AG04449 (cell line): ENCODE results near the gene MMP25.

ENCODE experiments used
- CTCF ChIA-PET: fragments of 350-600 bp; formaldehyde crosslinking; extraction: SDS; loops from one replicate; lab custom pipeline; 2021; ENCODE audit warnings: antibody characterized with exemption; lab: Yijun Ruan, JAX
- POLR2A ChIA-PET: fragments of 400-600, 350-600 bp; formaldehyde crosslinking; extraction: SDS; loops from one replicate; lab custom pipeline; 2020; ENCODE audit warnings: antibody characterized with exemption, inconsistent platforms; lab: Yijun Ruan, JAX
- DNase-seq: peaks from one replicate; pipeline ENCODE4 v3.0.0-alpha.2; 2010; ENCODE audit warnings: low read depth, low spot score
- H3K4me3 ChIP-seq: 2 replicates; pipeline ENCODE4 v1.5.1; 2011; ENCODE audit warnings: low read depth, mild to moderate bottlenecking, control low read depth, low read length
- TF ChIP-seq, protein P1 (sequence below): IDR thresholded peaks from one replicate; pipeline ENCODE4 v1.5.1; 2011; ENCODE audit warnings: mild to moderate bottlenecking, moderate library complexity, low read length, control low read depth, inconsistent platforms; ENCODE audit not compliant: insufficient read depth; ENCODE audit errors: missing control alignments

Gene MMP25

DNA sequence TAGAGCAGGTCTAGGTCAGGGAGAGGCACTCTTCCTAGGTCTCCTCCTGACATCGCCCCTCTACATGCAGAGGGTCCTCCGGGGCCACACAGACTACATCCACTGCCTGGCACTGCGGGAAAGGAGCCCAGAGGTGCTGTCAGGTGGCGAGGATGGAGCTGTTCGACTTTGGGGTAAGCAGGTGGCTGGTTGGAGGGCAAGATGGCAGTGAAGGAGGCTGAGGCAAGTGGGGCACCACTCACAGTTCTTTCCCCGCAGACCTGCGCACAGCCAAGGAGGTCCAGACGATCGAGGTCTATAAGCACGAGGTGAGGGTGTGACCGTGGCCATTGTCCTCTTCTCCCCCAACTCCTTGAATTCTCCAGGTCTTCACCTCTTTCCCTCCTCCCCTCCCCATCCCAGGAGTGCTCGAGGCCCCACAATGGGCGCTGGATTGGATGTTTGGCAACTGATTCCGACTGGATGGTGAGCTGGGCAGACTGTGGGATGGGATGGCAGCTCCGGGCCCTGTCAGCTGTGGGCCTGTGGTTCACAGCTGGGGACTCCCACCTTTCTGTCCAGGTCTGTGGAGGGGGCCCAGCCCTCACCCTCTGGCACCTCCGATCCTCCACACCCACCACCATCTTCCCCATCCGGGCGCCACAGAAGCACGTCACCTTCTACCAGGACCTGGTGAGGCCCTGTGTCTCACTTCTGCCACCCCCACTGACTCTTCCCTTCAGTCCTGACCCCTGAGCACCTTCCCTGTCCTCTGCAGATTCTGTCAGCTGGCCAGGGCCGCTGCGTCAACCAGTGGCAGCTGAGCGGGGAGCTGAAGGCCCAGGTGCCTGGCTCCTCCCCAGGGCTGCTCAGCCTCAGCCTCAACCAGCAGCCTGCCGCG, 19.5 kb upstream of the MMP25 start:
- POLR2A ChIA-PET: interaction anchor here (0.6 to 1.3 kb wide), 3 partner anchors 16 to 871 kb away, joined by 3 to 4 read pairs (median 4); partner anchors contain the start of gene TRAF7
- TF ChIP-seq, protein P1, sequence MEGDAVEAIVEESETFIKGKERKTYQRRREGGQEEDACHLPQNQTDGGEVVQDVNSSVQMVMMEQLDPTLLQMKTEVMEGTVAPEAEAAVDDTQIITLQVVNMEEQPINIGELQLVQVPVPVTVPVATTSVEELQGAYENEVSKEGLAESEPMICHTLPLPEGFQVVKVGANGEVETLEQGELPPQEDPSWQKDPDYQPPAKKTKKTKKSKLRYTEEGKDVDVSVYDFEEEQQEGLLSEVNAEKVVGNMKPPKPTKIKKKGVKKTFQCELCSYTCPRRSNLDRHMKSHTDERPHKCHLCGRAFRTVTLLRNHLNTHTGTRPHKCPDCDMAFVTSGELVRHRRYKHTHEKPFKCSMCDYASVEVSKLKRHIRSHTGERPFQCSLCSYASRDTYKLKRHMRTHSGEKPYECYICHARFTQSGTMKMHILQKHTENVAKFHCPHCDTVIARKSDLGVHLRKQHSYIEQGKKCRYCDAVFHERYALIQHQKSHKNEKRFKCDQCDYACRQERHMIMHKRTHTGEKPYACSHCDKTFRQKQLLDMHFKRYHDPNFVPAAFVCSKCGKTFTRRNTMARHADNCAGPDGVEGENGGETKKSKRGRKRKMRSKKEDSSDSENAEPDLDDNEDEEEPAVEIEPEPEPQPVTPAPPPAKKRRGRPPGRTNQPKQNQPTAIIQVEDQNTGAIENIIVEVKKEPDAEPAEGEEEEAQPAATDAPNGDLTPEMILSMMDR: no peak
- CTCF ChIA-PET: interaction anchor here (1.3 to 9.6 kb wide), 6 partner anchors 15 to 139 kb away, joined by 4 to 169 read pairs (median 58); partner anchors contain the start of genes BICDL2 and MMP25

DNA sequence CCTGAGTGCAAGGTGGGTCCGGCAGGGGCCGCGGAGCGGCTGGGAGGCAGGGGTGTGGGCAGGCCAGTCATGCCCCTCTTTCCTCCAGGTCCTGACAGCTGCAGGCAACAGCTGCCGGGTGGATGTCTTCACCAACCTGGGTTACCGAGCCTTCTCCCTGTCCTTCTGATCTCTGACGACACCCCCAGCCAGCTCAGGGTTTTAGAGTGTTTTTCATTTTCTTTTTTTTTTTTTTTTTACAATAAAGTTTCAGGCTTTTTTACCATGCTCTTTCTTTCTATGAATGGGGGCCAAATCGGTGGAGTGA, 18.9 kb upstream of the MMP25 start:
- DNase-seq: no peak
- TF ChIP-seq, protein P1: no peak
- ChIA-PET CTCF (interaction anchor here (0.9 to 9.6 kb wide), 12 partner anchors 9 to 139 kb away, joined by 3 to 169 read pairs (median 4); partner anchors contain the start of genes BICDL2 and MMP25), POLR2A (interaction anchor here (0.6 to 1.3 kb wide), 4 partner anchors 16 to 872 kb away, joined by 3 to 4 read pairs (median 4); partner anchors contain the start of gene TRAF7)
- H3K4me3 ChIP-seq: no peak overlapping the region

More for the DNA sequence above, 19.5 kb upstream of the MMP25 start:
- H3K4me3 ChIP-seq: no peak overlapping the region
- no peak for DNase-seq

DNA sequence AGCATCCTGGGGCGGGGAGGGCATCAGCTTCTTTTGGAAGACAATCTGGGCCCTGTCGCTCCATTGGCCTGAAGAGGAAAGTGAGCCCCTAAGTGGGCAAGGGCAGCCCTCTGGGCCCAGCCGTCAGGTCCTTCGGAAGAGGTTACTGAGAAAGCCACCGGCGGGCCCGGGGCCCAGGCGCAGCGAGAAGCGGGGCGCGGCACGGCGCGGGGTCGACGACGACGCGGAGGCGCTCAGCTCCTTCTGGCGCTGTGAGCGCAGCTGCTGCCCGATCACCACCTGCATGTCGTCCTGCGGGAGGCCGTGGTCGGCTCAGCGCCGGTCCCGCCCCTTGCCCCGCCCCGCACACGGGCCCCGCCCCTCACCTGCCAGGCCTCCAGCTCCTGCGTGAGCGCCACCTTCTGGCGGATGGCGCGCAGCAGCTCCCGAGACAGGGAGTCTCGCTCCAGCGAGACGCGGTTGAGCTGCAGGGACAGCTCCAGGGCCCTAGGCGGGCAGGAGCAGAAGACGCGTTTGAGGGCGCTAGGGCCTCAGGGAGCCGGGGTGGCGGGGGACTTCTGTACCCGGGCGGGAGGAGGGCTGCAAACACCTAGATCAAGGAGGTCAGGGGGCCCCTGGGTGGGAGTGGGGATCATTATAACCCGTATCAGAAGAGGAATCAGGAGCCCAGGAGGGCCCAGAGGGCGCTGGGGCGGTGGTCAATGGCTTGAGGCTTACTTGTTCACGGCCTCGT, 18.2 kb upstream of the MMP25 start:
- POLR2A ChIA-PET: interaction anchor here (0.9 to 1.4 kb wide), 3 partner anchors 8 to 24 kb away, joined by 3 to 5 read pairs (median 4); partner anchors contain the start of gene TNFRSF12A
- no peak overlapping the region for H3K4me3 ChIP-seq
- TF ChIP-seq, protein P1: peak; percentile 92
- DNase-seq: no peak
- CTCF ChIA-PET: interaction anchor here (0.6 to 9.6 kb wide), 19 partner anchors 7 to 496 kb away, joined by 3 to 169 read pairs (median 4); partner anchors contain the start of genes BICDL2, CLDN6, HCFC1R1 and MMP25

DNA sequence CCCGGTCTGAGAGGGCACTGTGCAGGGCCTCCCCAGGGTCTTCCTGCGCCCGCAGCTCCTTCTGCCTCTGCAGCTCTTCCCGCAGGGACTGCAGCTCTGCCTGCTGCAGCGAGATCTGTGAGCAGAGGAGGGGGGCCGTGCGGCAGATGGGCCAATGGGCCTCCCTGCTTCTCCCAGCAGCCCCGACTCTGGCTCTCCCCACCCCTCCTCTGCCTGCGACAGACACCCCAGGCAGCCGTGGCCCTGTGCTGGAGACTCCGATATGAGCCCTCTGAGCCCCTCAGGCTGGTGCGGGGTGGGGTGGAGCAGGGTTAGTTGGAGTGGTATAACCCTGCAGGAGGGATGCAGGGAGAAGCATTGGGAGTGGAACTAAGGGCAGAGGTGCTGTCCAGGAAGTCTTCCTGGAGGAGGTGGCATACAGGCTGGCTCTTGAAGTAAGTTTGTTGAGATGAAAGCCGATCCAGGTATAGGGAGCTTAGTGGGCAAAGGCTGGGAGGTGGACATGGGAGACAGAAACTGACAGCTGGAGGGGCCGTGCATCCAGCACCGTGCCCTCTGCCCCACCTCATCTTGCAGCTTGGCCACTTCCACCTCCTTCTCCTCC, 17.5 kb upstream of the MMP25 start:
- ChIA-PET POLR2A (interaction anchor here (0.6 to 1.4 kb wide), 3 partner anchors 8 to 106 kb away, joined by 3 to 6 read pairs (median 5); partner anchors contain the start of genes TNFRSF12A and ZNF213), CTCF (interaction anchor here (0.7 to 9.6 kb wide), 17 partner anchors 8 to 206 kb away, joined by 3 to 169 read pairs (median 4); partner anchors contain the start of genes BICDL2, CLDN6, HCFC1R1 and MMP25)
- no peak overlapping the region for H3K4me3 ChIP-seq
- TF ChIP-seq, protein P1: no peak
- no peak for DNase-seq

DNA sequence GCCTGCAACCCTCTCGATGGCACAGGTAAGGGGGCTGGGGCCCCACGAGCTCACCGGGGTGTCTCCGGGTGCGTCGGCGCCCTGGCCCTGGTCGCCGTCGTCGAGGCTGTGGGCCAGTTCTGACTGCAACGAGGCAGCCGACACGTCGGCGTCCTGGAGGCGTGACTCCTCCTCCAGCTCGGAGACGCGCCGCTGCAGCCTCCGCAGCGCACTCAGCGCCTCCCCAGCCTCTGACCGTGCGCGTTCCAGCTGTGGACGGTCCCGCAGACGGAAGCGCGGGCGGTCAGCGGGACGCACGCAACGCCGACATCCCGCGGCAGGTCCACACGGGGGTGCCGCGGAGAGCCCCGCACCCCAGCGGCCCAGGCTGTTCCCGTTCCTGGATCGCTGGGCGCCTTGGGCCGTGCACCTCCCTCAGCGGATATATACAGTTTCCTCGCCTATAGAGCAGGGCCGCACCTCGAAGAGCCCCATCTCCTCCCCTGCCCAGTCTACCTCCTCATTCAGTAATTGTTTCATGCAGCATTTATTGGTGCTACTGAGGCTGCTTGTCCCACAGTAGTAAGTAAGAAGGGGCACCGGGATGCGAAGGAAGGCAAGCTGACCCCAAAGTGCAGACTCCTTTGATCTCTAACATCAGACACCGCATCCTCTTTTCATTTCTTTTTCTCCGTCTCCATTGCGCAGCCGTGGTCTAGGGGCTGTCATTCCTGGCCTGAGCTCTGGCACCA, 16.7 kb upstream of the MMP25 start:
- DNase-seq: no peak
- TF ChIP-seq, protein P1: no peak
- H3K4me3 ChIP-seq: peak overlapping the region; percentile 25
- ChIA-PET POLR2A (interaction anchor here (0.8 to 4.5 kb wide), 3 partner anchors 7 to 17 kb away, joined by 3 to 40 read pairs (median 6); partner anchors contain the start of genes CLDN9, HCFC1R1, THOC6 and TNFRSF12A), CTCF (interaction anchor here (0.7 to 9.6 kb wide), 12 partner anchors 9 to 205 kb away, joined by 3 to 169 read pairs (median 12); partner anchors contain the start of genes BICDL2, CLDN6, HCFC1R1 and MMP25)
